Activated CD8-positive, alpha-beta memory T cell treated with anti-CD3 and anti-CD28 coated beads, Interleukin-2, amount 50 U/mL, for 1 hour (primary cell): ENCODE measurements around the gene NUP37.
A peak's percentile ranks its signal among the peaks of the same experiment; 100 is the strongest.
"Not testable (repeated sequence)": the region's sequence is repeated elsewhere in the genome, so short reads cannot be mapped to it uniquely, and the experiment has no call there.

Experiments
- DNase-seq: peaks from one replicate; pipeline ENCODE4 v3.0.0-alpha.2; 2020; ENCODE audit errors: extremely low read depth

NUP37 gene

GRCh38 chr12:102093319-102093718 is 26.6 kb downstream of the NUP37 start:
- no peak for DNase-seq

- not testable (repeated sequence) for DNase-seq
Measured at GRCh38 chr12:102089228-102089835, 30.6 kb downstream of the NUP37 start.

GRCh38 chr12:102080842-102081241 is 39.1 kb downstream of the NUP37 start:
- no peak for DNase-seq

- not testable (repeated sequence) for DNase-seq
Measured at GRCh38 chr12:102072092-102072491, 47.8 kb downstream of the NUP37 start.

- DNase-seq = no peak
Measured at GRCh38 chr12:102069707-102070106, 50.2 kb downstream of the NUP37 start.

- no peak for DNase-seq
Measured at GRCh38 chr12:102067574-102068258, 52.2 kb downstream of the NUP37 start.

GRCh38 chr12:102064476-102064875 is 55.4 kb downstream of the NUP37 start:
- no peak for DNase-seq

GRCh38 chr12:102063069-102063468 is 56.8 kb downstream of the NUP37 start:
- DNase-seq = no peak

- DNase-seq = no peak
Measured at GRCh38 chr12:102062419-102062806, 57.5 kb downstream of the NUP37 start.

- DNase-seq = peak; percentile 86
Measured at GRCh38 chr12:102061560-102062418, 58.1 kb downstream of the NUP37 start, which contains the start of gene WASHC3. Gene WASHC3 (minus strand): TSS chr12:102061991. CDS start chr12:102061962, 29 bp downstream.

GRCh38 chr12:102061096-102061559 is 58.8 kb downstream of the NUP37 start:
- no peak for DNase-seq

- no peak for DNase-seq
Measured at GRCh38 chr12:102059343-102059742, 60.6 kb downstream of the NUP37 start.

- no peak for DNase-seq
Measured at GRCh38 chr12:102054345-102054744, 65.6 kb downstream of the NUP37 start.

- no peak for DNase-seq
Measured at GRCh38 chr12:102053062-102053349, 66.9 kb downstream of the NUP37 start.

GRCh38 chr12:102052192-102053061 is 67.5 kb downstream of the NUP37 start:
- no peak for DNase-seq

- DNase-seq = no peak
Measured at GRCh38 chr12:102051431-102051965, 68.4 kb downstream of the NUP37 start.

GRCh38 chr12:102050660-102051430 is 69.1 kb downstream of the NUP37 start:
- no peak for DNase-seq

GRCh38 chr12:102043928-102044327 is 76.0 kb downstream of the NUP37 start:
- no peak for DNase-seq

GRCh38 chr12:102033991-102034745 is 85.7 kb downstream of the NUP37 start:
- DNase-seq = no peak

GRCh38 chr12:102031852-102032251 is 88.1 kb downstream of the NUP37 start:
- DNase-seq = no peak
